ENCODE results near the gene LRRC59.

Gene LRRC59

GRCh38 chr17:50365649-50366393 is 31.5 kb downstream of the LRRC59 start:
- H3F3A ChIP-seq (ENCODE audit: insufficient read depth, low read length) = no peaks in the 10 kb centered on the region
- no peaks in the 10 kb centered on the region for H3K9me2 ChIP-seq (replicated peaks; ENCODE audit: insufficient read depth, low read length)
- no peaks in the 10 kb centered on the region for H3K4me1 ChIP-seq (ENCODE audit: low read length)
- H3K79me2 ChIP-seq (ENCODE audit: low read length) = peaks cover 9% of the 10 kb centered on the region
- no peaks in the 10 kb centered on the region for H4K20me1 ChIP-seq (ENCODE audit: insufficient read depth, low read length)
- no peaks in the 10 kb centered on the region for H3K27me3 ChIP-seq (replicated peaks; ENCODE audit: insufficient read depth, low read length)
- H3K36me3 ChIP-seq (replicated peaks; ENCODE audit: insufficient read depth, low read length) = no peaks in the 10 kb centered on the region
- H3K27ac ChIP-seq (ENCODE audit: low read length) = no peak overlapping the region
- DNase-seq = no peak
- H3K4me3 ChIP-seq (ENCODE audit: low read length) = no peak overlapping the region
- H3K9me3 ChIP-seq (replicated peaks; ENCODE audit: insufficient read depth, low read length) = no peaks in the 10 kb centered on the region
- no peak overlapping the region for H3K9ac ChIP-seq (ENCODE audit: low read length)
- no peak overlapping the region for H3K4me2 ChIP-seq (ENCODE audit: low read depth, low read length)
- no peak overlapping the region for H2AFZ ChIP-seq (ENCODE audit: low read length)
- no peak for TF ChIP-seq EZH2 (optimal IDR thresholded peaks at IDR 0.05; ENCODE audit: low read depth, low read length)

GRCh38 chr17:50365165-50365564 is 32.2 kb downstream of the LRRC59 start:
- Histone ChIP-seq H3K4me1 (ENCODE audit: low read length) (no peaks in the 10 kb centered on the region), H3K36me3 (replicated peaks; ENCODE audit: insufficient read depth, low read length) (no peaks in the 10 kb centered on the region), H3K9me3 (replicated peaks; ENCODE audit: insufficient read depth, low read length) (no peaks in the 10 kb centered on the region), H3K27me3 (replicated peaks; ENCODE audit: insufficient read depth, low read length) (no peaks in the 10 kb centered on the region), H3K4me2 (ENCODE audit: low read depth, low read length) (no peak overlapping the region), H3K9me2 (replicated peaks; ENCODE audit: insufficient read depth, low read length) (no peaks in the 10 kb centered on the region), H3K79me2 (ENCODE audit: low read length) (peaks cover 2% of the 10 kb centered on the region), H3K9ac (ENCODE audit: low read length) (no peak overlapping the region), H4K20me1 (ENCODE audit: insufficient read depth, low read length) (no peaks in the 10 kb centered on the region), H2AFZ (ENCODE audit: low read length) (no peak overlapping the region), H3K27ac (ENCODE audit: low read length) (no peak overlapping the region), H3F3A (ENCODE audit: insufficient read depth, low read length) (no peaks in the 10 kb centered on the region), H3K4me3 (ENCODE audit: low read length) (no peak overlapping the region)
- no peak for TF ChIP-seq EZH2 (optimal IDR thresholded peaks at IDR 0.05; ENCODE audit: low read depth, low read length)
- no peak for TF ChIP-seq CTCF (IDR thresholded peaks at IDR 0.05; ENCODE audit: low read length)
- TF ChIP-seq EZH2phosphoT487 (IDR thresholded peaks at IDR 0.05; ENCODE audit: low read length) = no peak
- DNase-seq = no peak

GRCh38 chr17:50364715-50365114 is 32.6 kb downstream of the LRRC59 start:
- no peak for DNase-seq

More at GRCh38 chr17:50364715-50365114, 32.6 kb downstream of the LRRC59 start:
- Histone ChIP-seq H3K27me3 (replicated peaks; ENCODE audit: insufficient read depth, low read length) (no peaks in the 10 kb centered on the region), H4K20me1 (ENCODE audit: insufficient read depth, low read length) (no peaks in the 10 kb centered on the region), H2AFZ (ENCODE audit: low read length) (no peak overlapping the region), H3K4me1 (ENCODE audit: low read length) (no peaks in the 10 kb centered on the region), H3F3A (ENCODE audit: insufficient read depth, low read length) (no peaks in the 10 kb centered on the region), H3K27ac (ENCODE audit: low read length) (no peak overlapping the region), H3K4me3 (ENCODE audit: low read length) (no peak overlapping the region), H3K9ac (ENCODE audit: low read length) (no peak overlapping the region), H3K79me2 (ENCODE audit: low read length) (no peaks in the 10 kb centered on the region; the same call in 1 of the 2 replicates), H3K4me2 (ENCODE audit: low read depth, low read length) (no peak overlapping the region), H3K9me2 (replicated peaks; ENCODE audit: insufficient read depth, low read length) (no peaks in the 10 kb centered on the region), H3K9me3 (replicated peaks; ENCODE audit: insufficient read depth, low read length) (no peaks in the 10 kb centered on the region), H3K36me3 (replicated peaks; ENCODE audit: insufficient read depth, low read length) (no peaks in the 10 kb centered on the region)
- TF ChIP-seq EZH2 (optimal IDR thresholded peaks at IDR 0.05; ENCODE audit: low read depth, low read length) (no peak), CTCF (IDR thresholded peaks at IDR 0.05; ENCODE audit: low read length) (no peak), EZH2phosphoT487 (IDR thresholded peaks at IDR 0.05; ENCODE audit: low read length) (no peak)
